ENCODE measurements around the gene HTRA2.

- TF ChIP-seq EZH2 (IDR thresholded peaks at IDR 0.05) (no peak), FOXP2 (optimal IDR thresholded peaks at IDR 0.05; ENCODE audit: control extremely low read depth, extremely low read length, insufficient read depth) (no peak)
Observed at GRCh38 chr2:74551942-74552913, 22.5 kb downstream of the HTRA2 start.

Data from SK-N-MC (cell line).